Measurements from ENCODE around the gene CTAG1A.
"Not testable (repeated sequence)": the region's sequence is repeated elsewhere in the genome, so short reads cannot be mapped to it uniquely, and the experiment has no call there.

Gene CTAG1A

DNA sequence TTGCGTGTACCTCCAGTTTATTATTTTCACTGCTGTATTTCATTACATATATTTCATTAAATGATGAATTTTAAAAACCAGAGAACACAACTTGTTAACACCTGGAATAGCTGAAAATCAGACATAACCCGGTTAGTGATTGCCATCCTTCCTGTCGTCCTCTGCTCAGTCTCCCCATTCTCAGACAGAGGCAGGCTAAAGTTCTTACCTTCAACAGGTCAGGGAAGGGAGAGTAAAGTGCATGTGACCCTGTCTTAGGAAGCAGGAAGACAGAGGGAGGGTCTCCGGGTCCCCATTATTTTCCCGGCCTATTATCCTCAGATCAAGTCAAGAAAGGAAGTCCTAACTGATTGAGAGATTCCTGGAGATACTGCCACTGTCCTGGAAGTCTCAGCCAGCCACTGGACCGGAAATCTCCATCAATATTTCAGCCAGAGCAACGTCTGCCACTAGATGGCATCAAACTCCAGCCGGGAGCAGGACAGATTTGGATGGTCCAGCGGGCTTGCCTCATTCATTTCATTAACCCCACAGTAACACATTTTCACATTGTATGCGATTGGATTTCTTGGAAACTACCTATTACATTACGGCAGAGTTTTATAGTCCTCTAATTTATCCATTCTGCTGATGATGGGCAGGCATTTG lies 36.0 kb downstream of the CTAG1A start:
- DNase-seq, result not testable (repeated sequence)

DNA sequence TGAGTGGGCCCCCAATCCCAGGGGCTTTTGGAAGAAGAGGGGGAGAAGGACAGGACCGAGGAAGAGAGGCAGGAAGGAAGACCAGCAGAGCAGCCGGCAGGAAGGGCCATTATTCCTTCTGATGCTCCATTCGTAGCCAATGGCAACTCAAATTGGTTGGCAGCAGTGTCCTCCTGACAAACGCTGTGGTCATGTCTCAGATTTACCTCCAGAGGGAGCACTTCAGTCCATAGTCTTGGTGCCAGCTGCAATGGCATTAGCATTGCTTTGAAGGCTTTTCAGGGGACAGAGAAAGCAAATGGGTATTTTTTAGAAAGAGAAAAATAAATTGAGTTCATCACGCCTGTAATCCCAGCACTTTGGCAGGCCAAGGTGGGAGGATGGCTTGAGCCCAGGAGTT lies 44.0 kb downstream of the CTAG1A start:
- DNase-seq, result not testable (repeated sequence)

DNA sequence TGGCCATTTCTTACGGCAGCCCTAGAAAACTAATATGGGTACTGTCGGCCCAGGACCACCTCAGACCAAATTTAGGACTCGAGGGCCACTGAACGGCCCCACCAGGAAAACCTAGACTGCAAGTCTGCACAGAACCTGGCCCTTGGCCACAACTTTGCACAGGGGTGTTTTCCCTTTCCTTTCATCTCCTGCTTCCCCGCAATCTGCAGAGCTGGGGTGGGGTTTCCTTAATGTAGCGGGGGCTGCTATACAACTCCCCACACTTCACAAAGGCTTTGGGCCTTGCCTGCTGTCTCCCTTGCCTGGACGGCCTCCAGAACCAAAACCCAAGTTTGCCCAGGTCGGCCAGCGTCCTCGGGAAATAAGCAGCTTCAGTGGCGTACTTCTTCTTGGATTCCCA lies 46.0 kb downstream of the CTAG1A start:
- DNase-seq, result not testable (repeated sequence)

DNA sequence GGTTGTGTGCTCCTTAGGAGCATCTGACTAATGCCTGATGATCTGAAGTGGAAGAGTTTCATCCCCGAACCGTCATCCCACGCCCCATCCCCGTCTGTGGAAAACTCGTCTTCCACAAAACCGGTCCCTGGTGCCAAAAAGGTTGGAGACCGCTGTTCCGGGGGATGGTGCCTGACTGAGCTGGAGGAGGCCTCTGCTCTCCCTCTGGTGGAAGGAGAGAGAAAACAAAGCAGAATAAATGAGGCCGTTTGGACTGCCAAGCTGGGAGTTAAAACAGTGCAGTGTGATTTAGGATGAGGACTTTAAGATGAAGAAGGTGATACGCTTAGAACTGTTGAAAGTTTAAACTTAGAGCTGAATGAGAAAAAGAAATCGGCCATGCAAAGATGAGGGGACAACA lies 48.7 kb downstream of the CTAG1A start:
- not testable (repeated sequence) for DNase-seq
